Upper lobe of left lung (tissue), 6 donors: ENCODE data around the gene DLGAP4. TPM values are rescaled to one million over a fixed set of nuclear protein-coding genes. Genes with fewer than 3 reads are reported as not detected.

Source experiments
- ATAC-seq, 2 donors: fragments of 200-7000 bp; cut with Tn5 transposase; one replicate each; pipeline ENCODE4 v1.9.1; 2022; ENCODE audit warnings: mild to moderate bottlenecking in 2 of 2, moderate library complexity in 2 of 2; ENCODE audit not compliant: low FRiP score in 2 of 2
- DNase-seq, 2 donors: peaks; one replicate each; pipeline ENCODE4 v3.0.0-alpha.2; 2019 to 2020
- H3K27ac ChIP-seq, 4 donors: fragments of 200-600 bp; sonication (generic); one replicate each; pipeline ENCODE4 v1.5.1; 2016 to 2019
- H3K27me3 ChIP-seq, 4 donors: fragments of 200-600 bp; sonication (generic); one replicate each; pipeline ENCODE4 v1.5.1; 2017 to 2019
- H3K36me3 ChIP-seq, 4 donors: fragments of 200-600 bp; sonication (generic); one replicate each; pipeline ENCODE4 v1.5.1; 2016 to 2019
- H3K4me1 ChIP-seq, 4 donors: fragments of 200-600 bp; sonication (generic); one replicate each; pipeline ENCODE4 v1.5.1; 2018 to 2019
- H3K4me3 ChIP-seq, 4 donors: fragments of 200-600 bp; sonication (generic); one replicate each; pipeline ENCODE4 v1.5.1; 2017 to 2019; ENCODE audit warnings: mild to moderate bottlenecking in 2 of 4, moderate library complexity in 1 of 4
- H3K9me3 ChIP-seq, 4 donors: fragments of 200-600 bp; sonication (generic); one replicate each; pipeline ENCODE4 v1.5.1; 2018 to 2019
- EP300 ChIP-seq, 4 donors: sonication (generic); formaldehyde crosslinking; IDR thresholded peaks; one replicate each; pipeline ENCODE4 v1.5.1; 2017; ENCODE audit warnings: antibody characterized with exemption in 4 of 4, control low read depth in 2 of 4
- POLR2A ChIP-seq, 4 donors: fragments of 450-650 bp; IDR thresholded peaks; one replicate each; pipeline ENCODE4 v1.5.1; 2016 to 2017; ENCODE audit warnings: antibody characterized with exemption in 4 of 4, mild to moderate bottlenecking in 2 of 4
- POLR2AphosphoS5 ChIP-seq, 2 donors: sonication (generic); formaldehyde crosslinking; IDR thresholded peaks; one replicate each; pipeline ENCODE4 v1.5.1; 2017; ENCODE audit warnings: antibody characterized with exemption in 2 of 2
- WGBS, 2 donors: methylation state at CpG; one replicate each; pipeline ENCODE4 v1.1.5; 2017 to 2018; 5-methylcytosine and 5-hydroxymethylcytosine counted together
- total RNA-seq, 6 donors: library from RNA; depleted of rRNA in 4 of 6; stranded (reverse); fragments of >200 nt in 4 of 6; gene quantifications; one replicate each; pipeline versions ENCODE4 v1.1.0 to v1.2.1, GENCODE V29; 2016 to 2021
- TF ChIP-seq, protein P1 (sequence below), 6 experiments: fragments of 450-650 bp in 4 of 6; fragments of 200-600 bp in 2 of 6; sonication (generic) in 2 of 6; IDR thresholded peaks; one replicate each; pipeline ENCODE4 v1.5.1; 2016 to 2019; ENCODE audit warnings: antibody characterized with exemption in 6 of 6
- donor health status: DM: no; HTN: no; CAD: no; lungs with moderate emphysema.
- donor health status: DM: no; HTN: yes; CAD: no; lungs with severe emphysema.

DLGAP4 gene
- total RNA-seq, 6 donors from 2014 or later: 31.5 to 92.0 (median 49.9) TPM

DNA sequence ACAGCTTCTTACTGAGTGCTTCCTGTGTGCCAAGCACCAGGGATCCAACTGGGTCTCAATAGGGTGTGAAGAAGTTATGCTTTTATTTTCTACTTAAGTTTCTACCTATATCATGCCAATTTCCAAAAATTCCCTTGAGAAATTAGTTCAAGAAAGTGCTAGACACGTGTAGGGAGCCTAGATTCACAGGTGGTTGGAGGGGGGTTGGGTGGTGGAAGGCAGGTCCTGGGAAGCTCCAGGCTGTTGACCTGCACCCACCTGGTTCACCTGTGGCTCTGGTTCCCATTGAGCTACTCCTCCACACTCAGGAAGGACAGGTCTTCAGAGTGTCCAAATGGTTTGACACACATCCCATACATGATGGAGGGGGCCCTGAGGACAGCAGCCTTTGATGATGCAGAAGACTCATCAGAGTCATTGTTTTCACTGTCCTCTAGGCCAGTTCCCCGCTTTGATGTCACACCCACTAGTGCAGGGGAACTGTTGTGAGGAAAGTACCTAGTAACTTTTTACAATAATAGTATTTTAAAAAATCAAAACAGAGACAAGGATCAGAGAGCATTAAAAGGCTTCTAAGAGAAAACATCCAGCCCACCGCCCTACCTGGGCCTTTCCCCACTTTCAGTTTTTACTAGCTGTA is 195.3 kb downstream of the DLGAP4 start:
- ATAC-seq (no peak), DNase-seq (no peak)
- WGBS, 2 donors: 77 to 81% methylated on average over 3 of the region's 3 CpGs
- H3K36me3 ChIP-seq: peaks cover 20 to 100% (median 60%) of the 10 kb centered on the region in 4 donors
- peaks cover 0 to 4% (median 0%) of the 10 kb centered on the region in 4 donors for H3K4me1 ChIP-seq
- no peak for TF ChIP-seq POLR2A (IDR thresholded peaks at IDR 0.05)
- TF ChIP-seq, protein P1, sequence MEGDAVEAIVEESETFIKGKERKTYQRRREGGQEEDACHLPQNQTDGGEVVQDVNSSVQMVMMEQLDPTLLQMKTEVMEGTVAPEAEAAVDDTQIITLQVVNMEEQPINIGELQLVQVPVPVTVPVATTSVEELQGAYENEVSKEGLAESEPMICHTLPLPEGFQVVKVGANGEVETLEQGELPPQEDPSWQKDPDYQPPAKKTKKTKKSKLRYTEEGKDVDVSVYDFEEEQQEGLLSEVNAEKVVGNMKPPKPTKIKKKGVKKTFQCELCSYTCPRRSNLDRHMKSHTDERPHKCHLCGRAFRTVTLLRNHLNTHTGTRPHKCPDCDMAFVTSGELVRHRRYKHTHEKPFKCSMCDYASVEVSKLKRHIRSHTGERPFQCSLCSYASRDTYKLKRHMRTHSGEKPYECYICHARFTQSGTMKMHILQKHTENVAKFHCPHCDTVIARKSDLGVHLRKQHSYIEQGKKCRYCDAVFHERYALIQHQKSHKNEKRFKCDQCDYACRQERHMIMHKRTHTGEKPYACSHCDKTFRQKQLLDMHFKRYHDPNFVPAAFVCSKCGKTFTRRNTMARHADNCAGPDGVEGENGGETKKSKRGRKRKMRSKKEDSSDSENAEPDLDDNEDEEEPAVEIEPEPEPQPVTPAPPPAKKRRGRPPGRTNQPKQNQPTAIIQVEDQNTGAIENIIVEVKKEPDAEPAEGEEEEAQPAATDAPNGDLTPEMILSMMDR (IDR thresholded peaks at IDR 0.05): no peak
- no peak for TF ChIP-seq POLR2AphosphoS5 (IDR thresholded peaks at IDR 0.05)
- TF ChIP-seq EP300 (IDR thresholded peaks at IDR 0.05): no peak
- H3K27ac ChIP-seq: no peak overlapping the region
- no peak overlapping the region for H3K4me3 ChIP-seq
- H3K27me3 ChIP-seq: no peaks in the 10 kb centered on the region
- H3K9me3 ChIP-seq: no peaks in the 10 kb centered on the region

DNA sequence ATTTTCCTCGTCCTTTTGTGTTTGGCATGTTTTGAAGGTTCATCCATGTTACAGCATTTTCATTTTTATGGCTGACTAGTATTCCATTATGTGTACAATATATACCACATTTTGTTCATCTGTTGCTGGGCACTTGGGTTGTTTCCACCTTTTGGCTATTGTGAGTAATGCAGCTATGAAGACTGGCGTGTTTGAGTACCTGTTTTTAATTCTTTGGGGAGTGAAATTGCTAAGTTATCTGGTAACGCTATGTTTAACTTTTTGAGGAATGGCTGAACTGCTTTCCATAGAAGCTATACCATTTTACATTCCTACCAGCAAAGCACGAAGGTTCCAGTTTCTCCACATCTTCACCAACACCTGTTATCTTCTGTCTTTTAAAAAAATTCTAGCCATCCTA is 198.2 kb downstream of the DLGAP4 start:
- WGBS, 2 donors: 94 to 95% methylated on average over 4 of the region's 4 CpGs
- ATAC-seq (no peak), DNase-seq (no peak)
- Histone ChIP-seq H3K27me3 (no peaks in the 10 kb centered on the region), H3K27ac (no peak overlapping the region), H3K4me3 (no peak overlapping the region), H3K9me3 (no peaks in the 10 kb centered on the region), H3K4me1 (no peaks in the 10 kb centered on the region), H3K36me3 (peaks cover 6 to 97% (median 57%) of the 10 kb centered on the region in 4 donors)
- TF ChIP-seq POLR2AphosphoS5 (IDR thresholded peaks at IDR 0.05) (no peak), EP300 (IDR thresholded peaks at IDR 0.05) (no peak), POLR2A (IDR thresholded peaks at IDR 0.05) (no peak)
- TF ChIP-seq, protein P1 (IDR thresholded peaks at IDR 0.05): peak in 1 of 6 experiments; percentile 7

DNA sequence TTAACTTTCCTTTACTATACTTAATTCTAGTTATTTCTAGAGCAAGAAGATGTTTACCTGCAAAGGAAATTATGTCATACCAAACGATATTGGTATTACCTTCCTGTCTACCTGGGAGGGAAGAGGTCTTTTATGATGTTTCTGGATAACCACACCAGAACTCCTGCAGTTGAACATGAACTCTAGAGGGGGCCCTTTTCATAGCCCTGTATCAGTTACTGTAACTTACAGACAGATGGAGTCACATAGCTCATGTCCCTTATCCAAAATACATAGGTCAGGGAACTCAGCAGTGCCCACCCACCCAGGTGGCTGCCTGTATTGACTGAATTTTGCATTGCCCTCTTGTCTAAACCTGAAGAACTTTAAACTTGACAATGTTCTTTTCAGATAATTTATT is 200.1 kb downstream of the DLGAP4 start:
- H3K27me3 ChIP-seq: no peaks in the 10 kb centered on the region
- ATAC-seq (no peak), DNase-seq (no peak)
- H3K4me1 ChIP-seq: no peaks in the 10 kb centered on the region
- TF ChIP-seq, protein P1 (IDR thresholded peaks at IDR 0.05): no peak
- TF ChIP-seq EP300 (IDR thresholded peaks at IDR 0.05) (no peak), POLR2A (IDR thresholded peaks at IDR 0.05) (no peak), POLR2AphosphoS5 (IDR thresholded peaks at IDR 0.05) (no peak)
- H3K4me3 ChIP-seq: no peak overlapping the region
- no peaks in the 10 kb centered on the region for H3K9me3 ChIP-seq
- H3K27ac ChIP-seq: no peak overlapping the region
- peaks cover 0 to 97% (median 50%) of the 10 kb centered on the region in 4 donors for H3K36me3 ChIP-seq
- WGBS, 2 donors: 42 to 44% methylated on average over 1 of the region's 1 CpG

DNA sequence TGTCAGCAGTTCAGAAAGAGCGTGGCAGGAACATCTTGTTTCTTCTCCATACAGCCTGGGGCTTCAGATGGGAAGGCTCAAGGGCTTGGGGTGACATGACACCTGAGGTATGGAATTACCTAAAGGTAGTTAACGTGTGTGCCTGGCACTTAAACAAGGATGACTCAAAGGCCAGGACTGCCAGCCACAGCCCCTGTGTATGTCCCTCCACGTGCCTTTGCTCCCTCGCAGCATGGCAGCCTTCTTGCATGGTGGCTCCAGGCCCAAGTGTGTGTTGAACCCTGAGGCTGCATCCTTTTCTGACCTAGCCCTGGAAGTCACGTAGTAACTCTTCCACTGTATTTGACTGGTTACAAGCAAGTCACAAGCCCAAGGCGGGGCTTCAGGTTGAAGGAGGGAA is 201.6 kb downstream of the DLGAP4 start:
- Histone ChIP-seq H3K4me1 (no peaks in the 10 kb centered on the region), H3K4me3 (no peak overlapping the region), H3K27me3 (no peaks in the 10 kb centered on the region), H3K27ac (no peak overlapping the region), H3K36me3 (peaks cover 0 to 97% (median 47%) of the 10 kb centered on the region in 4 donors), H3K9me3 (no peaks in the 10 kb centered on the region)
- DNase-seq (no peak), ATAC-seq (no peak)
- TF ChIP-seq POLR2A (IDR thresholded peaks at IDR 0.05): no peak
- WGBS, 2 donors: 85 to 89% methylated on average over 6 of the region's 6 CpGs

DNA sequence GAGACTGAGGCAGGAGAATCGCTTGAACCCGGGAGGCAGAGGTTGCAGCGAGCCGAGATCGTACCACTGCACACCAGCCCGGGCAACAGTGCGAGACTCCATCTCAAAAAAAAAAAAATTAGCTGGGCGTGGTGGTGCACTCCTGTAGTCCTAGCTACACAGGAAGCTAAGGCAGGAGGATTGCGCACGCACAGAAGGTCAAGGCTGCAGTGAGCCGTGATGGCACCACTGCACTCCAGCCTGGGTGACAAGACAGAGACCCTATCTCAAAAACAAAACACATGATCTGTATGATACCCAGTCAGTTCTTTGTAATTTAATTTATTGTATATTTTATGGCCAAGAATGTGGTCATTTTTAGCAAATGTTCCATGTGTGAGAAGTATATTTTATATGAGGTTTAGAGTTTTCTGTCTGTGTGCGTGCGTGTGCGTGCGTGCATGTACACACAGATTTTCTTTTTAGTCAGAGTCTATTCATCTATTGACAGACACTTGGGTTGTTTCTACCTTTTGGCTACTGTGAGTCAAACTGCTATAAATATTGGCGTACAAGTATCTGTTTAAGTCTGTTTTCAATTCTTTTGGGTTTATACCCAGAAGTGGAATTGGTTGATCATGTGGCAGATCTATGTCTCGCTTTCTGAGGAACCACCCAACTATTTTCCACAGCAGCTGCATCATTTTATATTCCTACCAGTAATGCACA is 213.0 kb downstream of the DLGAP4 start:
- TF ChIP-seq, protein P1 (IDR thresholded peaks at IDR 0.05): no peak
- no peak for TF ChIP-seq POLR2AphosphoS5 (IDR thresholded peaks at IDR 0.05)
- TF ChIP-seq EP300 (IDR thresholded peaks at IDR 0.05): no peak
- no peak for TF ChIP-seq POLR2A (IDR thresholded peaks at IDR 0.05)
- H3K27me3 ChIP-seq: no peaks in the 10 kb centered on the region
- DNase-seq (no peak), ATAC-seq (no peak)
- H3K9me3 ChIP-seq: no peaks in the 10 kb centered on the region
- peaks cover 0 to 83% (median 22%) of the 10 kb centered on the region in 4 donors for H3K36me3 ChIP-seq
- peaks cover 0 to 9% (median 2%) of the 10 kb centered on the region in 4 donors for H3K4me1 ChIP-seq
- H3K4me3 ChIP-seq: no peak overlapping the region
- WGBS, 2 donors: 95% methylated on average over 17 of the region's 17 CpGs
- no peak overlapping the region for H3K27ac ChIP-seq
